Astrocyte of the spinal cord (primary cell): Measurements from ENCODE around the gene C17orf113.

Experiments used
- DNase-seq: peaks from one replicate; pipeline ENCODE4 v3.0.0; 2011; ENCODE audit warnings: low read depth, low spot score
- H3K4me3 ChIP-seq: 2 replicates; pipeline ENCODE4 v1.5.1; 2011; ENCODE audit warnings: low read depth, mild to moderate bottlenecking, low read length, moderate library complexity
- CTCF ChIP-seq: IDR thresholded peaks from 2 replicates; pipeline ENCODE4 v1.5.1; 2012; ENCODE audit warnings: low read depth, mild to moderate bottlenecking, low read length, inconsistent platforms
- in situ Hi-C: cut with HindIII; loops from 2 replicates; pipeline ENCODE4 v1.10.0; 2017; ENCODE audit warnings: low sequenced_read_pairs

C17orf113 gene

GRCh38 chr17:42081516-42082129 is 31.2 kb upstream of the C17orf113 start:
- no peak for TF ChIP-seq CTCF
- H3K4me3 ChIP-seq: no peak overlapping the region
- in situ Hi-C loops: no loop called here
- DNase-seq: no peak

GRCh38 chr17:42079541-42079940 is 29.1 kb upstream of the C17orf113 start:
- H3K4me3 ChIP-seq: no peak overlapping the region
- no peak for DNase-seq
- in situ Hi-C loops: no loop called here
- TF ChIP-seq CTCF: no peak

GRCh38 chr17:42078396-42079043 is 28.1 kb upstream of the C17orf113 start:
- no peak for TF ChIP-seq CTCF
- no peak for DNase-seq
- H3K4me3 ChIP-seq: no peak overlapping the region
- in situ Hi-C loops: no loop called here

GRCh38 chr17:42077755-42078154 is 27.4 kb upstream of the C17orf113 start:
- no peak for TF ChIP-seq CTCF
- no peak overlapping the region for H3K4me3 ChIP-seq
- in situ Hi-C loops: no loop called here
- DNase-seq: no peak

GRCh38 chr17:42076797-42077559 is 26.6 kb upstream of the C17orf113 start:
- in situ Hi-C loops: no loop called here
- no peak for TF ChIP-seq CTCF
- DNase-seq: no peak
- no peak overlapping the region for H3K4me3 ChIP-seq

GRCh38 chr17:42075789-42076188 is 25.4 kb upstream of the C17orf113 start:
- H3K4me3 ChIP-seq: no peak overlapping the region
- TF ChIP-seq CTCF: no peak
- in situ Hi-C loops: no loop called here
- no peak for DNase-seq
